ENCODE measurements around the gene CNGB1.

CNGB1 gene

DNA sequence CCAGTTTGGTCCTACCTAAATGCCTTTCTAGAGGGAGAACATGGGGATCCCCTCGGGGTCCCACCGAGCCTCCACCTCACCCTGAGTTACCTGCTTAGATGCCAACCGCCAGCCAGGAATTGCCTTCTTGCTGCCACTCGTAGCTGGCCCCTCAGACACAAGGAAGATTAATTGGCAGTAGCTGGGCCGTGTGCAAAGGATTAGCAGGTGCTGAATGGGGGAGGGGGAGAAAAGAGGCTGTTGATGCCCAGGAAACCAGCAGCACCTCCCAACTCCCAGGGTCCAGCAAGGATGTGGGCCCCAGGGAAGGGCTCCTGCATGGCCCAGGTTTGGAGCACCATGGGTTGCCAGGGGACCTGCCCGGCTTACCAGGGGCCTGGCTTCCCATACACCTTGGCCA is at the start of gene CNGB1:
TSS of gene CNGB1 (minus strand) at position 159 of the 400 bp plus-strand sequence. CDS start 3,842 bp downstream, outside the sequence.
- DNase-seq: no peak

GRCh38 chr16:58019866-58020538 is 49.1 kb upstream of the CNGB1 start:
- no peak for DNase-seq

- DNase-seq: no peak
These were observed 47.9 kb upstream of the CNGB1 start for GRCh38 chr16:58018803-58019202.

- no peak for DNase-seq
These were observed 46.0 kb upstream of the CNGB1 start for GRCh38 chr16:58016840-58017446.

- DNase-seq: no peak
These were observed 42.5 kb upstream of the CNGB1 start for GRCh38 chr16:58013201-58013956.

- no peak for DNase-seq
These were observed 41.6 kb upstream of the CNGB1 start for GRCh38 chr16:58012481-58012880.

- no peak for DNase-seq
These were observed 40.7 kb upstream of the CNGB1 start for GRCh38 chr16:58011652-58012051.

GRCh38 chr16:58010886-58011285 is 40.0 kb upstream of the CNGB1 start:
- no peak for DNase-seq

GRCh38 chr16:58009856-58010416 is 39.0 kb upstream of the CNGB1 start:
- DNase-seq: no peak

DNA sequence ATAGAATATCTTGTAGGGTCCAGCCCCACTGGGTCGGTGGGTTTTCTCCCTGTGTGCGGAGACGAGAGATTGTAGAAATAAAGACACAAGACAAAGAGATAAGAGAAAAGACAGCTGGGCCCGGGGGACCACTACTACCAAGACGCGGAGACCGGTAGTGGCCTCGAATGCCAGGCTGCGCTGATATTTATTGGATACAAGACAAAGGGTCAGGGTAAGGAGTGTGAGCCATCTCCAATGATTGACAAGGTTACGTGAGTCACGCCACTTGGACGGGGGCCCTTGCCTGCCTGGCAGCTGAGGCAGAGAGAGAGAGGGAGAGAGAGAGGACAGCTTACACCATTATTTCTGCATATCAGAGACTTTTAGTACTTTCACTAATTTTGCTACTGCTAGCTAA is 33.8 kb upstream of the CNGB1 start:
- DNase-seq: peak in 1 of 3 donors; percentile 19

GRCh38 chr16:58002936-58003335 is 32.0 kb upstream of the CNGB1 start:
- DNase-seq: no peak

DNA sequence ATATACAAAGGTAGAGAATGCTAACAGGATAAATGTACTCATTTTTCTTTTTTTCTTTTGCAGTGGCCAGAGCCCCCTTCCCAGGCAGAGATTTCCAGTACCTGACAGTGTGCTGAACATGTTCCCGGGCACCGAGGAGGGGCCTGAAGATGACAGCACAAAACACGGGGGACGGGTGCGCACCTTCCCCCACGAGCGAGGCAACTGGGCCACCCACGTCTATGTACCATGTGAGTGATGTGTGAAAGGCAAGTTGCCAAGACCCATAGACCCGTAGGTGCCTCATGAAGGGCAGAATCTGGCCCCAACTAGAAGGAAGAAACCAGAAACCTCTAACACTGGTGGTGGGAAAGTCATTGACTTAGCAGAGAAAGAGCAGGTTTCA is 31.5 kb upstream of the CNGB1 start:
- DNase-seq: no peak

DNA sequence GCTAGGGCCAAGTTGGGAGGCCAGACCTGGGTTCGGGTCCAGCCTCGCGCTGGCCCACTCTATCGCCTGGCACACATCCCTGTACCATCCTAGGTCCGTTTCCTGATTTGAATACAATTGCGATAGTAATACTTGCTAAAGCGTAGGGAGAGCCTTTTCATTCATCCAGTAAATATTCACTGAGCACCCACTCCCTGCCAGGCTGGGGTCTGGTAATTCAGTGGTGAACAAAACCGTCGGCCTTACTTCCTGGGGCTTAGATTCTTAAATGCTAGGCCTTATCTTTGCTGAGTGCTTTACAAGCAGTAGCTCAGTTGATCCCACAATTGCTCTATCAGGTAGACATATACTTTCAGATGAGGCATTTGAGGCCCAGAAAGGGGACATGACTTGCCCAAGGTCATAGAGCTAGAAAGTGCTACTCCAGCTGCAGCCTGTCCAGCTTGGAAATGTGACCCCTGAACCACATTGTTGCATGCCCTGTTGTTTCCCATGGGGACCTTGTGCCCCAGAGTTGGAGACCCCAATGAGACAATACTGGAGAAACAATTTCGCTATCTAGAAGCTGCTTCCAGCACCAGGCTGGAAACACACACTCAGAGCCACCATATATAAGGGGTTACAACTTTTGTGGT is 31.0 kb upstream of the CNGB1 start:
- no peak for DNase-seq

GRCh38 chr16:58000706-58001676 is 30.1 kb upstream of the CNGB1 start, which contains the start of gene USB1:
USB1 (plus strand) TSS chr16:58001407; CDS start chr16:58001484, 77 bp downstream.
- DNase-seq: peak; percentile 85 to 96 (median 92)

DNA sequence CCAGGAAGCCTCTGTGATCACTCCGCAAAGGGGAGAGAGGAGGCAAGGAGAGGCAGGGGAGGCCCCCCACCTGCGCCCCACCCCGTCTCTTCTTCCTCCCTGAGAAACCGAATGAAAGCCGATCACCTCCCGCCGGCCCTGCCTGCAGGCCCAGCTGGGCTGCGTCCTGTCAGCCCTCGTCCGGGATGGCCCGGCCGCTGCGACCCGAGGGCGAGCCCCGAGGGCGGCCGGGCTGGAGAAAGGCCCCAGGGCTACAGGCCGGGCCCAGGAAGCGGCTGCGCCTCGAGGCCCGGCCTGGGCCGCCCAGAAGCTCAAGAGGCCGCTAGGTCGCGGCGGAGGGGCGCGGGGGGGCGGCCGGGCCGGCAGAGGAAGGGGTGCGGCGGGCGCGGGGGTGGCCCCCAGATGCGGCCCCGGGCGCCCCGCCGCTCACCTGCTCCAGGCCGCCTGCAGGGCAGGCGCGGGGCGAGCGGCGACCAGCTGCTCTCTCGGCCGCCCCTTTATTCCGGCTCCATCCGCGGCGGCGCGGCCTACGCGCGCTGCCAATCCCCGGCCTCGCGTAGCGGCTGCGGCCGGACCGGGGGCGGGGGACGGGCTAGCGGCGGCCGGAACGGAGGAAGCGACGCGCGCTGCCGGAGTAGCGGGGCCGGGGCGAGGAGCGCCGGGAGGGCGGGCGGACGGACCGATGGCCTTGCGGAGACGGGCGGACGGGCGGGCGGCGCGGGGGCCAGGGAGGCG is 29.2 kb upstream of the CNGB1 start, which contains the start of gene ZNF319:
TSS of gene ZNF319 (minus strand) at position 702 of the 735 bp plus-strand sequence. CDS start 2,407 bp downstream, outside the sequence.
- DNase-seq: peak in 2 of 3 donors; percentile 39 to 65

GRCh38 chr16:57999366-57999970 is 28.5 kb upstream of the CNGB1 start:
- peak; percentile 42 to 54 (median 50) for DNase-seq

GRCh38 chr16:57998992-57999365 is 28.1 kb upstream of the CNGB1 start:
- DNase-seq: peak in 1 of 3 donors; percentile 14

GRCh38 chr16:57998486-57998885 is 27.6 kb upstream of the CNGB1 start:
- DNase-seq: peak in 2 of 3 donors; percentile 41 to 42

DNA sequence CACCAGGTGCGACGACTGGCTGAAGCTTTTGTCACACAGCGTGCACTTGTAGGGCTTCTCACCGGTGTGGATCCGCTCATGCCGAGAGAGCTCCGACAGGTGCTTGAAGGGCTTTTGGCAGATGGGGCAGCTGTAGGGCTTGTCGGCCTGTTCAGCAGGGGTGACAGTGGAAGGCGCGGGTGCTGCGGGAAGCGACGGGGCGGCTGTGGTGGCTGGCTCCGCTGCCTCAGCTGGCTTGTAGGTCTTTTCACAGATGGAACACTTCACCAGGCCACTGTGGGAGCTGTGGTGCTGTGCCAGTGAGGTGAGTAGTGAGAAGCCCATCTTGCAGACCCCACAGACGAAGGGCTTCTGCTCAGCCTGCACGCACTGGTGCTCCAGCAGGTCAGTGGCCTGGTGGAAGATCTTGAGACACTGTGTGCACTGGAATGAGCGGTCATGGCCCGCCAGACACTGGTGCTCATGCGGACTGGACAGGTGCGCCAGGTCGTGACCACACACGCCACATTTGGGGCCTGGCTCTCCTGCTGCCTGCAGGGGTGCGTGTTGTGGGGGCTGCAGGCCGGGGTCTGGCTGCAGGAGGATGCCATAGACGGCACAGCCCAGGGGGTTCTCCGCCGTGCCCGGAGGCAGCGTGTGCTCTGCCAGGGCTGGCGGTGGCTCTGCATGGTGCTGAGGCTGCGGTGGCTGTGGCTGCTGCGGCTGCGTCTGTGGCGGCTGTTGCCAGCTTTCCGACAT is 26.8 kb upstream of the CNGB1 start:
- DNase-seq: no peak

DNA sequence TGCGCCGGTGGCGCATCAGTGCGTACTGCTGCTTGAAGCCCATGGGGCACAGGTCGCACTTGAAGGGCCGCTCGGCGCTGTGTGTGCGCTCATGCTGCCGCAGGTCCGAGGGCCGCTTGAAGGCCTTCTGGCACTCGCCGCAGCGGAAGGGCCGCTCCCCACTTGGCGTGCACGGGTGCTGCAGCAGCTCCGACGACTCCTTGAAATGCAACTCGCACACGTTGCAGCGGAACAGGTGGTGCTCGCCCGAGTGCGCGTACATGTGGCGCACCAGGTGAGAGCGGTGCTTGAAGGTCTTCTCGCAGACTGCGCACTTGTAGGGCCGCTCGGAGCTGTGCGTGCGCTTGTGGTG is 26.2 kb upstream of the CNGB1 start:
- DNase-seq: peak in 1 of 3 donors; percentile 17
